ENCODE results near the gene CCR8.

Gene CCR8

DNA sequence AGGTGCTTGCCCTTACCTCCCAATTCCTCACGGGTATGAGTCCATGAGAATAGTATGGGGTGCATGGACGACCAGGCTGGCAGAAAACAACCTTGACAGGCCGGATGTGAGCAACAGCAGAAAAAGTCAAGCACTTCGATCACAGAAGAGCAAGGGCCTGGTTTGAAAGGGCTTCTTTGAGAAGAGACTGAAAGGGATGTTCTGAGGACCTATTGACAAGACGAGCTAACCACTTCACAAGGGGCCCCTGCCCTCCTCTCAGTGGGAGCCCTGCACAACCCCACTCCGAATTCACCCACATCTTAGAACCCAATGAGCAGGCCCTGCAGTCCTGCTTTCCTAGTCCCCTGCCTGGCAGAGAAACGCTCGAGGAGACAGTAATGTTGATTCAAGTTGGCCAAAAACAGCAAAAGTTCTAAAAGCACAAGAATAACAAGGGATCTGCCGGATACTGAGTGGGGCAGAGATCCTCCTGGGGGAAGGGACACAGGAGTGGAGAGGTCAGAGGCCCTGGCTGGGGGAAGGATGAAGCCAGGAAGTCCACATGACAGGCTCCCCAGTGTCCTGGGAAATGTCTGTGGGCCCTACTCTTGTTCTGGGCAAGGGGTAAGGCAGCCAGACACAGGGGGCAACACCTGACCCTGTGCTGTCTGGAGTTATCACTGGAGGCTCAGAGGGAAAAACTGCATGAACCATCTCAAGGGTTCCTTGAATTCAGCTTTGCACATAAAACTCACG, 34.9 kb upstream of the CCR8 start (continued):
- TF ChIP-seq, protein P1, sequence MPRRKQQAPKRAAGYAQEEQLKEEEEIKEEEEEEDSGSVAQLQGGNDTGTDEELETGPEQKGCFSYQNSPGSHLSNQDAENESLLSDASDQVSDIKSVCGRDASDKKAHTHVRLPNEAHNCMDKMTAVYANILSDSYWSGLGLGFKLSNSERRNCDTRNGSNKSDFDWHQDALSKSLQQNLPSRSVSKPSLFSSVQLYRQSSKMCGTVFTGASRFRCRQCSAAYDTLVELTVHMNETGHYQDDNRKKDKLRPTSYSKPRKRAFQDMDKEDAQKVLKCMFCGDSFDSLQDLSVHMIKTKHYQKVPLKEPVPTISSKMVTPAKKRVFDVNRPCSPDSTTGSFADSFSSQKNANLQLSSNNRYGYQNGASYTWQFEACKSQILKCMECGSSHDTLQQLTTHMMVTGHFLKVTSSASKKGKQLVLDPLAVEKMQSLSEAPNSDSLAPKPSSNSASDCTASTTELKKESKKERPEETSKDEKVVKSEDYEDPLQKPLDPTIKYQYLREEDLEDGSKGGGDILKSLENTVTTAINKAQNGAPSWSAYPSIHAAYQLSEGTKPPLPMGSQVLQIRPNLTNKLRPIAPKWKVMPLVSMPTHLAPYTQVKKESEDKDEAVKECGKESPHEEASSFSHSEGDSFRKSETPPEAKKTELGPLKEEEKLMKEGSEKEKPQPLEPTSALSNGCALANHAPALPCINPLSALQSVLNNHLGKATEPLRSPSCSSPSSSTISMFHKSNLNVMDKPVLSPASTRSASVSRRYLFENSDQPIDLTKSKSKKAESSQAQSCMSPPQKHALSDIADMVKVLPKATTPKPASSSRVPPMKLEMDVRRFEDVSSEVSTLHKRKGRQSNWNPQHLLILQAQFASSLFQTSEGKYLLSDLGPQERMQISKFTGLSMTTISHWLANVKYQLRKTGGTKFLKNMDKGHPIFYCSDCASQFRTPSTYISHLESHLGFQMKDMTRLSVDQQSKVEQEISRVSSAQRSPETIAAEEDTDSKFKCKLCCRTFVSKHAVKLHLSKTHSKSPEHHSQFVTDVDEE (CRISPR knock-in tag; IDR thresholded peaks at IDR 0.05): no peak

DNA sequence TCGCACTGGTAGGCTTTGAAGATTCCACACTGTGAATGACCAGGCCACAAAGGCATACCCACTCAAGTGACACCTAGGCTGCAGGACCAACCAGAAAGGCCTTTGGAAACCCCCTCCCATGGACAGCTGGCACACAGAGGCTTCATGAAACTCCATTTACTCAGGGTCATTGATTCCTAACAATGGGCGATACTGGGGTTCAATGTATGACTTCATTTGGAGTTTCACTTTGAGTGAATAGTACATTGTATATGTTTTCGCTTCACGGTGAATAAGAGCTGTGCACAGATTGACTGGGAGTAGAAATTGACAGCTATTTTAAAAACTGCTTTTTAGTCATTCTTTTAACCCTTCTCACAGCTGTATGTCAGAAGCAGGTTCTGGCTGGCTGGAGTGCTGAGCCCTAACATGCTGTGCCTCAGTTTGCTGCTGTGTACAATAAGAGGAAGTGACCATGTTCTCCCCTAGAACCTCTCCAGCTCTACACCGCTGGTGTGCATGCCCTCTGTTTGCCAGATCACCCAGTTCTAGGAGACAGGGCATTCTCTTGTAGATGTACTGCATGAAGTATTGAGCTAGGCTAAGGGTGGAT, 34.2 kb upstream of the CCR8 start:
- TF ChIP-seq RARB (CRISPR knock-in tag; IDR thresholded peaks at IDR 0.05): no peak
- TF ChIP-seq TCF4 (CRISPR knock-in tag; IDR thresholded peaks at IDR 0.05; ENCODE audit: borderline replicate concordance): no peak
- TF ChIP-seq, protein P2, sequence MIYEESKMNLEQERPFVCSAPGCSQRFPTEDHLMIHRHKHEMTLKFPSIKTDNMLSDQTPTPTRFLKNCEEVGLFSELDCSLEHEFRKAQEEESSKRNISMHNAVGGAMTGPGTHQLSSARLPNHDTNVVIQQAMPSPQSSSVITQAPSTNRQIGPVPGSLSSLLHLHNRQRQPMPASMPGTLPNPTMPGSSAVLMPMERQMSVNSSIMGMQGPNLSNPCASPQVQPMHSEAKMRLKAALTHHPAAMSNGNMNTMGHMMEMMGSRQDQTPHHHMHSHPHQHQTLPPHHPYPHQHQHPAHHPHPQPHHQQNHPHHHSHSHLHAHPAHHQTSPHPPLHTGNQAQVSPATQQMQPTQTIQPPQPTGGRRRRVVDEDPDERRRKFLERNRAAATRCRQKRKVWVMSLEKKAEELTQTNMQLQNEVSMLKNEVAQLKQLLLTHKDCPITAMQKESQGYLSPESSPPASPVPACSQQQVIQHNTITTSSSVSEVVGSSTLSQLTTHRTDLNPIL (CRISPR knock-in tag; IDR thresholded peaks at IDR 0.05; ENCODE audit: low read depth): no peak
- TF ChIP-seq ZFP3 (CRISPR knock-in tag; IDR thresholded peaks at IDR 0.05): no peak
- no peak for TF ChIP-seq ZNF8 (CRISPR knock-in tag; IDR thresholded peaks at IDR 0.05)
- no peak for TF ChIP-seq TOX (CRISPR knock-in tag; IDR thresholded peaks at IDR 0.05; ENCODE audit: borderline replicate concordance)
- TF ChIP-seq ZC3H10 (CRISPR knock-in tag; IDR thresholded peaks at IDR 0.05): no peak
- no peak for ATAC-seq

DNA sequence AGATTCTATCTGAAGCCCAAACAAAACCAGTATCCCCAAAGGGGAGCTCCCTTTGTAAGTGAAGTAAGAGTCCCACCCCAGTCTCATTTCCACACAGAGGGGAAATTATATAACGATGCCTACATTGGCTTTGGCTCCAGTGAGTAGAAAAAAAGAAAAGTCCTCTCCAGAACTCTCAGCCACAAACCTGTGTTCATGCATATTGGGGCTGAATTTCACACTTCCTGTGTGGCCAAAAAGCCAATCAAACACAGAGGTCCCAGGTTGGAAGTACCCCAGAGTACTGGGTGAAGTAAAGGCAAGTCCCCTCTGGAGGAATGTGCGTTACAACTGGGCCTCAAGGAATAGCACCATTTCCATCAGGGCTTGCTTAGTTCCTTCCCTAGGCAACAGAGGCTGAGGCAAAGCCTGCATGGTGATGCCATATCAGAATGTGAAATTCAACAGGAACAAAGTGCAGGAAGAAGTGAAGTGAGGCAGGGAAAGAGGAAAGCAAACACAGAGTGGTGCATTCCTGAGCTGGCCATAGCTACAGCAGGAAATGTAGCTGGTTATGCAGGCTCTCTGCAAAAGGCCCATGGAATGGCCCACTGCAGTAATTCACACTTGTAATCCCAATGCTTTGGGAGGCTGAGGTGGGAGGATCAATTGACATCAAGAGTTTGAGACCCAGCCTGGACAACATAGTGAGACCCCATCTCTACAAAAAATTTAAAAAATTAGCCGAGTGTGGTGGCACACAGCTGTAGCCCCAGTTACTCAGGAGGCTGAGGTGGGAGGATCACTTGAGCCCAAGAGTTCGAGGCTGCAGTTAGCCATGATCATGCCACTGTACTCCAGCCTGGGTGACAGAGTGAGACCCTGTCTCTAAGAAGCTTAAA, 33.1 kb upstream of the CCR8 start:
- no peak for ATAC-seq
- TF ChIP-seq CSDC2 (CRISPR knock-in tag; IDR thresholded peaks at IDR 0.05) (no peak), TOX (CRISPR knock-in tag; IDR thresholded peaks at IDR 0.05; ENCODE audit: borderline replicate concordance) (no peak), OSR1 (CRISPR knock-in tag; IDR thresholded peaks at IDR 0.05) (no peak), TCF4 (CRISPR knock-in tag; IDR thresholded peaks at IDR 0.05; ENCODE audit: borderline replicate concordance) (no peak), PPARA (CRISPR knock-in tag; IDR thresholded peaks at IDR 0.05; ENCODE audit: borderline replicate concordance) (no peak), SNAI2 (CRISPR knock-in tag; IDR thresholded peaks at IDR 0.05) (no peak), GLIS3 (CRISPR knock-in tag; IDR thresholded peaks at IDR 0.05) (no peak), BACH2 (CRISPR knock-in tag; IDR thresholded peaks at IDR 0.05; ENCODE audit: borderline replicate concordance) (no peak), ISL1 (CRISPR knock-in tag; IDR thresholded peaks at IDR 0.05) (no peak), CSRNP3 (CRISPR knock-in tag; IDR thresholded peaks at IDR 0.05) (no peak), ZFP3 (CRISPR knock-in tag; IDR thresholded peaks at IDR 0.05) (no peak), ZNF70 (CRISPR knock-in tag; IDR thresholded peaks at IDR 0.05) (no peak)
- TF ChIP-seq, protein P1 (CRISPR knock-in tag; IDR thresholded peaks at IDR 0.05): no peak
- TF ChIP-seq, protein P3, sequence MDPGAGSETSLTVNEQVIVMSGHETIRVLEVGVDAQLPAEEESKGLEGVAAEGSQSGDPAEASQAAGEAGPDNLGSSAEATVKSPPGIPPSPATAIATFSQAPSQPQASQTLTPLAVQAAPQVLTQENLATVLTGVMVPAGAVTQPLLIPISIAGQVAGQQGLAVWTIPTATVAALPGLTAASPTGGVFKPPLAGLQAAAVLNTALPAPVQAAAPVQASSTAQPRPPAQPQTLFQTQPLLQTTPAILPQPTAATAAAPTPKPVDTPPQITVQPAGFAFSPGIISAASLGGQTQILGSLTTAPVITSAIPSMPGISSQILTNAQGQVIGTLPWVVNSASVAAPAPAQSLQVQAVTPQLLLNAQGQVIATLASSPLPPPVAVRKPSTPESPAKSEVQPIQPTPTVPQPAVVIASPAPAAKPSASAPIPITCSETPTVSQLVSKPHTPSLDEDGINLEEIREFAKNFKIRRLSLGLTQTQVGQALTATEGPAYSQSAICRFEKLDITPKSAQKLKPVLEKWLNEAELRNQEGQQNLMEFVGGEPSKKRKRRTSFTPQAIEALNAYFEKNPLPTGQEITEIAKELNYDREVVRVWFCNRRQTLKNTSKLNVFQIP (CRISPR knock-in tag; IDR thresholded peaks at IDR 0.05; ENCODE audit: borderline replicate concordance, low read depth): no peak
